H1 (cell line): Measurements from ENCODE around the gene POLDIP2. TPM values are rescaled to one million over a fixed set of nuclear protein-coding genes. Genes with fewer than 3 reads are reported as not detected.

ENCODE experiments used
- CEBPB ChIP-seq: IDR thresholded peaks from 2 replicates; pipeline ENCODE4 v1.6.1; 2012; ENCODE audit warnings: low read depth, low read length
- GABPA ChIP-seq: IDR thresholded peaks from 2 replicates; pipeline ENCODE4 v1.6.1; 2011; ENCODE audit warnings: mild to moderate bottlenecking, low read length, moderate library complexity, borderline replicate concordance; ENCODE audit not compliant: insufficient read depth
- MAFK ChIP-seq: IDR thresholded peaks from 2 replicates; pipeline ENCODE4 v1.6.1; 2012; ENCODE audit warnings: low read depth, mild to moderate bottlenecking, improper control_type of control experiment, low read length
- POLR2AphosphoS5 ChIP-seq: IDR thresholded peaks from 2 replicates; pipeline ENCODE4 v1.6.1; 2011; ENCODE audit warnings: low read depth, low read length
- SRF ChIP-seq: IDR thresholded peaks from 2 replicates; pipeline ENCODE4 v1.6.1; 2011; ENCODE audit warnings: mild to moderate bottlenecking, low read depth, low read length, moderate library complexity
- polyA plus RNA-seq, 7 experiments: library from polyadenylated mRNA; depleted of rRNA in 3 of 7; stranded (reverse) in 5 of 7; unstranded in 2 of 7; fragments of >200 nt in 5 of 7; fragments of 200-250 nt in 2 of 7; gene quantifications; 1 replicate in 5 of 7; 2 replicates in 1 of 7; 4 replicates in 1 of 7; pipeline versions ENCODE4 v1.2.1 to v1.2.3, GENCODE V29; 2011 to 2013; ENCODE audit warnings: missing spikeins in 2 of 7, mixed read lengths in 2 of 7
- total RNA-seq: library from RNA; stranded (reverse); fragmentation: NEBNext Ultra II Directional; extraction: Animal tissue kit (Norgen Biotek cat#: 25700); gene quantifications from 2 replicates; pipeline ENCODE4 v1.2.1, GENCODE V29; 2021
- TF ChIP-seq, protein P1 (sequence below): fragments of 300-600 bp; sonication (generic); IDR thresholded peaks from 2 replicates; pipeline ENCODE4 v1.7.1; 2012; ENCODE audit warnings: low read length, moderate library complexity, mild to moderate bottlenecking, inconsistent platforms; ENCODE audit not compliant: insufficient replicate concordance

The POLDIP2 gene
- total and polyA plus RNA-seq, 2 of the 8 experiments (the other 6 are each of a cell fraction or from before 2014, with no cell fraction given) = 74.0 to 76.1 TPM

DNA sequence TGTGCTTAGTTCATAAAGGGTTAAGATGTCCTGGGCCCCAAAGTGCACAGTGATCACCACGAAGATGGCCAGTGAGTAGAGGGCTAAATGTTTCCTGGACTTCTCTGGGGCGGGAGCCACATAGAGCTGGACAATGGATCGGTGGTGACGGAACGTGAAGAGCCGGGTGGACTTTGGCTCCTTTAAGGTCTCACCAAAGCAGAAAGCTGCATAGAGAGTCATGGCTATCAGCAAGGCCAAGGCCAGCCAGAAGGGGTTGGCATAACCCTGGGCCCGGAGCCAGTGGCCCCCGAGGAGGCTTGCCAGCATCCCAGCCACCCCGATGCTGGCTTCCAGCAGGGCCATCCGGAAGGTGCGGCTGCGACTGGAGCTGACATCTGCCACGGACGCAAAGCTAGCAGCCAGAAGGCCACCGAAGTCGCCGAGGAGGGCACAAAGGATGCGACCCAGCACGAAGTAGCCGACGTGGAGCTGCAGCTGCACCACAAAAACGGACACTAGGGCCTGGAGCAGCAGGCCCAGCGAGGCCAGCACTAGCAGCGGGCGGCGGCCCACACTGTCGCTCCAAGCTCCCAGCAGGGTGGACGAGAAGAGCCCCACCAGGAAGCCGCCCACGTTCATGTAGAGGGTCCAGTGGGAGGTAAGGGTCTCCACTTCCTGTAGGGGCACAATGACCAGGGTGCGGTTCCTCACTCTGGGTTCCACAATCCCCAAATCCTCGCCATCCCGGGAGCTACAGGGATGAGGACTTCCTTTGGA, 47.7 kb upstream of the POLDIP2 start (continued):
- TF ChIP-seq, protein P1, sequence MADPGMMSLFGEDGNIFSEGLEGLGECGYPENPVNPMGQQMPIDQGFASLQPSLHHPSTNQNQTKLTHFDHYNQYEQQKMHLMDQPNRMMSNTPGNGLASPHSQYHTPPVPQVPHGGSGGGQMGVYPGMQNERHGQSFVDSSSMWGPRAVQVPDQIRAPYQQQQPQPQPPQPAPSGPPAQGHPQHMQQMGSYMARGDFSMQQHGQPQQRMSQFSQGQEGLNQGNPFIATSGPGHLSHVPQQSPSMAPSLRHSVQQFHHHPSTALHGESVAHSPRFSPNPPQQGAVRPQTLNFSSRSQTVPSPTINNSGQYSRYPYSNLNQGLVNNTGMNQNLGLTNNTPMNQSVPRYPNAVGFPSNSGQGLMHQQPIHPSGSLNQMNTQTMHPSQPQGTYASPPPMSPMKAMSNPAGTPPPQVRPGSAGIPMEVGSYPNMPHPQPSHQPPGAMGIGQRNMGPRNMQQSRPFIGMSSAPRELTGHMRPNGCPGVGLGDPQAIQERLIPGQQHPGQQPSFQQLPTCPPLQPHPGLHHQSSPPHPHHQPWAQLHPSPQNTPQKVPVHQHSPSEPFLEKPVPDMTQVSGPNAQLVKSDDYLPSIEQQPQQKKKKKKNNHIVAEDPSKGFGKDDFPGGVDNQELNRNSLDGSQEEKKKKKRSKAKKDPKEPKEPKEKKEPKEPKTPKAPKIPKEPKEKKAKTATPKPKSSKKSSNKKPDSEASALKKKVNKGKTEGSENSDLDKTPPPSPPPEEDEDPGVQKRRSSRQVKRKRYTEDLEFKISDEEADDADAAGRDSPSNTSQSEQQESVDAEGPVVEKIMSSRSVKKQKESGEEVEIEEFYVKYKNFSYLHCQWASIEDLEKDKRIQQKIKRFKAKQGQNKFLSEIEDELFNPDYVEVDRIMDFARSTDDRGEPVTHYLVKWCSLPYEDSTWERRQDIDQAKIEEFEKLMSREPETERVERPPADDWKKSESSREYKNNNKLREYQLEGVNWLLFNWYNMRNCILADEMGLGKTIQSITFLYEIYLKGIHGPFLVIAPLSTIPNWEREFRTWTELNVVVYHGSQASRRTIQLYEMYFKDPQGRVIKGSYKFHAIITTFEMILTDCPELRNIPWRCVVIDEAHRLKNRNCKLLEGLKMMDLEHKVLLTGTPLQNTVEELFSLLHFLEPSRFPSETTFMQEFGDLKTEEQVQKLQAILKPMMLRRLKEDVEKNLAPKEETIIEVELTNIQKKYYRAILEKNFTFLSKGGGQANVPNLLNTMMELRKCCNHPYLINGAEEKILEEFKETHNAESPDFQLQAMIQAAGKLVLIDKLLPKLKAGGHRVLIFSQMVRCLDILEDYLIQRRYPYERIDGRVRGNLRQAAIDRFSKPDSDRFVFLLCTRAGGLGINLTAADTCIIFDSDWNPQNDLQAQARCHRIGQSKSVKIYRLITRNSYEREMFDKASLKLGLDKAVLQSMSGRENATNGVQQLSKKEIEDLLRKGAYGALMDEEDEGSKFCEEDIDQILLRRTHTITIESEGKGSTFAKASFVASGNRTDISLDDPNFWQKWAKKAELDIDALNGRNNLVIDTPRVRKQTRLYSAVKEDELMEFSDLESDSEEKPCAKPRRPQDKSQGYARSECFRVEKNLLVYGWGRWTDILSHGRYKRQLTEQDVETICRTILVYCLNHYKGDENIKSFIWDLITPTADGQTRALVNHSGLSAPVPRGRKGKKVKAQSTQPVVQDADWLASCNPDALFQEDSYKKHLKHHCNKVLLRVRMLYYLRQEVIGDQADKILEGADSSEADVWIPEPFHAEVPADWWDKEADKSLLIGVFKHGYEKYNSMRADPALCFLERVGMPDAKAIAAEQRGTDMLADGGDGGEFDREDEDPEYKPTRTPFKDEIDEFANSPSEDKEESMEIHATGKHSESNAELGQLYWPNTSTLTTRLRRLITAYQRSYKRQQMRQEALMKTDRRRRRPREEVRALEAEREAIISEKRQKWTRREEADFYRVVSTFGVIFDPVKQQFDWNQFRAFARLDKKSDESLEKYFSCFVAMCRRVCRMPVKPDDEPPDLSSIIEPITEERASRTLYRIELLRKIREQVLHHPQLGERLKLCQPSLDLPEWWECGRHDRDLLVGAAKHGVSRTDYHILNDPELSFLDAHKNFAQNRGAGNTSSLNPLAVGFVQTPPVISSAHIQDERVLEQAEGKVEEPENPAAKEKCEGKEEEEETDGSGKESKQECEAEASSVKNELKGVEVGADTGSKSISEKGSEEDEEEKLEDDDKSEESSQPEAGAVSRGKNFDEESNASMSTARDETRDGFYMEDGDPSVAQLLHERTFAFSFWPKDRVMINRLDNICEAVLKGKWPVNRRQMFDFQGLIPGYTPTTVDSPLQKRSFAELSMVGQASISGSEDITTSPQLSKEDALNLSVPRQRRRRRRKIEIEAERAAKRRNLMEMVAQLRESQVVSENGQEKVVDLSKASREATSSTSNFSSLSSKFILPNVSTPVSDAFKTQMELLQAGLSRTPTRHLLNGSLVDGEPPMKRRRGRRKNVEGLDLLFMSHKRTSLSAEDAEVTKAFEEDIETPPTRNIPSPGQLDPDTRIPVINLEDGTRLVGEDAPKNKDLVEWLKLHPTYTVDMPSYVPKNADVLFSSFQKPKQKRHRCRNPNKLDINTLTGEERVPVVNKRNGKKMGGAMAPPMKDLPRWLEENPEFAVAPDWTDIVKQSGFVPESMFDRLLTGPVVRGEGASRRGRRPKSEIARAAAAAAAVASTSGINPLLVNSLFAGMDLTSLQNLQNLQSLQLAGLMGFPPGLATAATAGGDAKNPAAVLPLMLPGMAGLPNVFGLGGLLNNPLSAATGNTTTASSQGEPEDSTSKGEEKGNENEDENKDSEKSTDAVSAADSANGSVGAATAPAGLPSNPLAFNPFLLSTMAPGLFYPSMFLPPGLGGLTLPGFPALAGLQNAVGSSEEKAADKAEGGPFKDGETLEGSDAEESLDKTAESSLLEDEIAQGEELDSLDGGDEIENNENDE = no peak
- TF ChIP-seq MAFK (no peak), CEBPB (no peak), SRF (no peak), GABPA (0 out of 2 replicates have a peak, but pooled peaks have one; percentile 8), POLR2AphosphoS5 (no peak)
